Suppressor macrophage treated with lipopolysaccharide for 1 hour (primary cell): ENCODE measurements around the gene TAOK3.

Source experiments
- DNase-seq, 3 donors: peaks; one replicate each; pipeline ENCODE4 v3.0.0-alpha.2; 2020 to 2022

Gene TAOK3

GRCh38 chr12:118127867-118128266 lies 244.8 kb downstream of the TAOK3 start:
- DNase-seq = no peak

GRCh38 chr12:118126119-118126757 lies 246.5 kb downstream of the TAOK3 start:
- DNase-seq = no peak

- DNase-seq = no peak
These were observed 247.0 kb downstream of the TAOK3 start for GRCh38 chr12:118125743-118126118.

- DNase-seq = no peak
These were observed 248.3 kb downstream of the TAOK3 start for GRCh38 chr12:118124333-118124874.

GRCh38 chr12:118122264-118122663 lies 250.4 kb downstream of the TAOK3 start:
- DNase-seq = no peak

- DNase-seq = peak; percentile 70 to 85 (median 80)
These were observed 251.9 kb downstream of the TAOK3 start for GRCh38 chr12:118120579-118121363.

GRCh38 chr12:118119449-118119879 lies 253.2 kb downstream of the TAOK3 start:
- DNase-seq = no peak

GRCh38 chr12:118109088-118109487 lies 263.6 kb downstream of the TAOK3 start:
- DNase-seq = no peak

GRCh38 chr12:118107694-118108093 lies 265.0 kb downstream of the TAOK3 start:
- DNase-seq = no peak

GRCh38 chr12:118107011-118107410 lies 265.7 kb downstream of the TAOK3 start:
- no peak for DNase-seq

GRCh38 chr12:118103601-118104382 lies 268.9 kb downstream of the TAOK3 start, which contains the start of gene VSIG10:
TSS of gene VSIG10 (minus strand) at chr12:118104011. CDS start at chr12:118103671, 340 bp downstream.
- peak; percentile 65 to 86 (median 70) for DNase-seq

GRCh38 chr12:118103201-118103600 lies 269.5 kb downstream of the TAOK3 start:
- peak in 1 of 3 donors; percentile 20 for DNase-seq

GRCh38 chr12:118102609-118103008 lies 270.1 kb downstream of the TAOK3 start:
- no peak for DNase-seq

GRCh38 chr12:118102070-118102469 lies 270.6 kb downstream of the TAOK3 start:
- no peak for DNase-seq

- DNase-seq = no peak
These were observed 271.7 kb downstream of the TAOK3 start for GRCh38 chr12:118101051-118101450.
